ENCODE data around the gene EIF2B2. TPM values are rescaled to one million over a fixed set of nuclear protein-coding genes. Genes with fewer than 3 reads are reported as not detected.

The EIF2B2 gene
- total RNA-seq, 1 experiment from 2014 or later: 48.3 TPM

DNA sequence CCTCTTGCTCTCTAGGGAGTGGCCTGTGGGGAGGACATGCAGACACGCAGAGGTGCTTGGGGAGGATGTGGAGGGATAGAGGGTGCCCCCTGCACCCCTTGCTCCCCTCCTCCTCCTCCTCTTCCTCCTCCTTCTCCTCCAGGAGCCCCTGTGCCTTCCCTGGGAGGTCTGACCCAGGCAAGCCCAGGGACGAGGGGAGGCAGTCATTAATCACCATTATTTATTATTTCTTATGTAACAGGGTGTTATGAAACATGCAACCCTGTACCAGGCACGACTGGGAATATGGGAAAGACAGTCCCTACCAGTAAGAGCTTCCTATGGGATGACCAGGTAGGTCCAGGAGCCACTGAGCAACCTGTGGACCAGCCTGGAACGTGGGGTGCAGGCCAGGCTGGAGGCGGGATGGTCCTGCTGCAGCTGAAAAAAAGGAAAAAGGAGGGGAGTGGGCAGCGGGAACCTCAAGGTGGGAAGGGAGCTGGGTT is 24.8 kb upstream of the EIF2B2 start:
- DNase-seq: peak; percentile 20
- H3K9me3 Mint-ChIP-seq: no peaks in the 10 kb centered on the region

More for the DNA sequence above, 24.8 kb upstream of the EIF2B2 start:
- H2BK120ac ChIP-seq (ENCODE audit: low read depth, low read length, poor library complexity, severe bottlenecking): no peak overlapping the region
- no peak overlapping the region for H3K18ac ChIP-seq (ENCODE audit: insufficient read length, low read depth, low read length)
- no peak overlapping the region for H4K5ac ChIP-seq (ENCODE audit: insufficient read length, low read depth, low read length)
- no peaks in the 10 kb centered on the region for H3K79me1 ChIP-seq (ENCODE audit: insufficient read depth, low read depth, low read length, poor library complexity, severe bottlenecking)
- no peak overlapping the region for H3K4me2 ChIP-seq (ENCODE audit: insufficient read depth, insufficient read length, low read length)
- H3K4ac ChIP-seq (ENCODE audit: low read depth, low read length): no peak overlapping the region
- WGBS (ENCODE audit: extremely low coverage, insufficient read length, low lambda C conversion rate): no CpG with 5 or more reads among the region's 6 CpGs
- no peak overlapping the region for H2AK5ac ChIP-seq (ENCODE audit: insufficient read length, low read length)
- Mint-ChIP-seq H3K36me3 (ENCODE audit: insufficient read depth in 1 of 3, low read depth in 3 of 3) (no peaks in the 10 kb centered on the region), H3K27me3 (ENCODE audit: low read depth) (no peaks in the 10 kb centered on the region; the same call in 1 of the 2 replicates), H3K27ac (no peak overlapping the region), H3K4me1 (peaks cover 33 to 47% of the 10 kb centered on the region in 2 experiments), H3K4me3 (no peak overlapping the region)
- no peaks in the 10 kb centered on the region for H3K23me2 ChIP-seq (ENCODE audit: insufficient read length, low read depth, low read length, poor library complexity, severe bottlenecking)
- H2BK15ac ChIP-seq (ENCODE audit: low read depth, low read length): no peak overlapping the region
- H3K27me3 ChIP-seq (ENCODE audit: insufficient read depth, low read length): no peaks in the 10 kb centered on the region
- H2AFZ ChIP-seq (ENCODE audit: low read length): no peak overlapping the region
- no peak overlapping the region for H4K8ac ChIP-seq (replicated peaks; ENCODE audit: insufficient read length, low read depth, low read length)
- no peak overlapping the region for H3K56ac ChIP-seq (ENCODE audit: insufficient read length, low read depth, low read length)
- no peaks in the 10 kb centered on the region for H4K20me1 ChIP-seq (ENCODE audit: control insufficient read depth, insufficient read depth, insufficient read length)
- no peak overlapping the region for H4K91ac ChIP-seq (ENCODE audit: insufficient read length, low read depth, low read length)
- H3T11ph ChIP-seq (ENCODE audit: low read length): no peak overlapping the region
- no peaks in the 10 kb centered on the region; the same call in 1 of the 2 replicates for H3K4me1 ChIP-seq (ENCODE audit: insufficient read depth, low read length)
- H3K9ac ChIP-seq (ENCODE audit: extremely low read depth, insufficient read length, low read length): no peak overlapping the region
- H2BK12ac ChIP-seq (ENCODE audit: insufficient read length, low read depth, low read length): no peak overlapping the region
- H2BK20ac ChIP-seq (ENCODE audit: low read depth, low read length, poor library complexity, severe bottlenecking): no peak overlapping the region
- no peak overlapping the region for H3K27ac ChIP-seq (ENCODE audit: insufficient read length, low read depth, low read length)
- H3K14ac ChIP-seq (ENCODE audit: insufficient read depth, low read length): no peak overlapping the region
- no peaks in the 10 kb centered on the region for H3K9me3 ChIP-seq (ENCODE audit: control insufficient read depth, low read depth, low read length)
- H2BK5ac ChIP-seq (ENCODE audit: insufficient read length, low read length): no peak overlapping the region
- no peak overlapping the region for H3K23ac ChIP-seq (ENCODE audit: insufficient read length, low read depth, low read length)
- no peaks in the 10 kb centered on the region for H3K79me2 ChIP-seq (ENCODE audit: insufficient read depth, low read length)
- TF ChIP-seq, protein P1, sequence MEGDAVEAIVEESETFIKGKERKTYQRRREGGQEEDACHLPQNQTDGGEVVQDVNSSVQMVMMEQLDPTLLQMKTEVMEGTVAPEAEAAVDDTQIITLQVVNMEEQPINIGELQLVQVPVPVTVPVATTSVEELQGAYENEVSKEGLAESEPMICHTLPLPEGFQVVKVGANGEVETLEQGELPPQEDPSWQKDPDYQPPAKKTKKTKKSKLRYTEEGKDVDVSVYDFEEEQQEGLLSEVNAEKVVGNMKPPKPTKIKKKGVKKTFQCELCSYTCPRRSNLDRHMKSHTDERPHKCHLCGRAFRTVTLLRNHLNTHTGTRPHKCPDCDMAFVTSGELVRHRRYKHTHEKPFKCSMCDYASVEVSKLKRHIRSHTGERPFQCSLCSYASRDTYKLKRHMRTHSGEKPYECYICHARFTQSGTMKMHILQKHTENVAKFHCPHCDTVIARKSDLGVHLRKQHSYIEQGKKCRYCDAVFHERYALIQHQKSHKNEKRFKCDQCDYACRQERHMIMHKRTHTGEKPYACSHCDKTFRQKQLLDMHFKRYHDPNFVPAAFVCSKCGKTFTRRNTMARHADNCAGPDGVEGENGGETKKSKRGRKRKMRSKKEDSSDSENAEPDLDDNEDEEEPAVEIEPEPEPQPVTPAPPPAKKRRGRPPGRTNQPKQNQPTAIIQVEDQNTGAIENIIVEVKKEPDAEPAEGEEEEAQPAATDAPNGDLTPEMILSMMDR (conservative IDR thresholded peaks at IDR 0.05): no peak

All from H9 (cell line).